Measurements from ENCODE around the gene GALNT9. TPM values are rescaled to one million over a fixed set of nuclear protein-coding genes. Genes with fewer than 3 reads are reported as not detected.

GALNT9 gene
- total RNA-seq, 1 donor from 2014 or later, result 1.6 TPM

DNA sequence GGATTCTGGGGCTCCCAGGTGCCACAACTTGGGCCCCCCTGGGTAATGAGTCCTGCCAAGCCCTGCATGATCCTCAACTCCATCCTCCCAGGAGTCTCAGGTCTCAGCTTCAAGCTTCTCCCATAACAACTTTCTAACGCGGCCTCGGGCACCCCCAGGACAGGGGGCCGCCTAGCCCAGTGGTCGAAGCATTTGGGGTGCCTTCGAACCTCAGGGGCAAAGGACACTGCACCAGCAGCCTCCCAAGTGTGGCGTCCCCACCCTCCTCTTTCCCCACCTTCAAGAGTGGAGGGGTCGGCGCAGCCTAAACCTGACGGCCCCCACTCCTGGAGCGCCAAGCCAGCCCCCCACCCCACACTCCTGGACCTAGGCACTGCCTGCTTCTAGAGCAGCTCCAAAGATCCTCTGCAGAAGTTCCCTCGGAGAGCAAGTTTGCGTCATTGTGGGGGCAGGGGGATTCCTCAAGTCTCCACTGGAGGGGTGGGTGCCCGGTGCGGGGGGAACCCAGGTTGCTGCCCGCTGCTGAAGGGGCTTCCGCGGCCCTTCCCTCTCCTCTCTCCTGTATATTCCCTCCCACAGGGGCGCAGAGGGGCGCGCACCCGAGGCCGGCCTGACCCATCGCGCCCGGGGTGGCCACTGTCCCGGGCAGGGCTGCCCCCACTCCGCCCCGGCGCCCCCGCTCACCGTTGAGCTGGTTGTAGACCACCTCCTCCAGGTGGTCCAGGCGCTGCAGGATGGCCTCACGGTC, 933 bp downstream of the GALNT9 start:
- H3K36me3 Mint-ChIP-seq, result peaks cover 4% of the 10 kb centered on the region
- no peak for DNase-seq (ENCODE audit: extremely low spot score, unreplicated experiment)
- no peak for TF ChIP-seq CTCF (conservative IDR thresholded peaks at IDR 0.05)
- peaks cover 72% of the 10 kb centered on the region for H3K27me3 Mint-ChIP-seq
- H3K27ac Mint-ChIP-seq, result no peak overlapping the region
- H3K9me3 Mint-ChIP-seq, result no peaks in the 10 kb centered on the region
- no peak overlapping the region for H3K4me3 Mint-ChIP-seq
- H3K4me1 Mint-ChIP-seq (ENCODE audit: unreplicated experiment), result peaks cover 3% of the 10 kb centered on the region

DNA sequence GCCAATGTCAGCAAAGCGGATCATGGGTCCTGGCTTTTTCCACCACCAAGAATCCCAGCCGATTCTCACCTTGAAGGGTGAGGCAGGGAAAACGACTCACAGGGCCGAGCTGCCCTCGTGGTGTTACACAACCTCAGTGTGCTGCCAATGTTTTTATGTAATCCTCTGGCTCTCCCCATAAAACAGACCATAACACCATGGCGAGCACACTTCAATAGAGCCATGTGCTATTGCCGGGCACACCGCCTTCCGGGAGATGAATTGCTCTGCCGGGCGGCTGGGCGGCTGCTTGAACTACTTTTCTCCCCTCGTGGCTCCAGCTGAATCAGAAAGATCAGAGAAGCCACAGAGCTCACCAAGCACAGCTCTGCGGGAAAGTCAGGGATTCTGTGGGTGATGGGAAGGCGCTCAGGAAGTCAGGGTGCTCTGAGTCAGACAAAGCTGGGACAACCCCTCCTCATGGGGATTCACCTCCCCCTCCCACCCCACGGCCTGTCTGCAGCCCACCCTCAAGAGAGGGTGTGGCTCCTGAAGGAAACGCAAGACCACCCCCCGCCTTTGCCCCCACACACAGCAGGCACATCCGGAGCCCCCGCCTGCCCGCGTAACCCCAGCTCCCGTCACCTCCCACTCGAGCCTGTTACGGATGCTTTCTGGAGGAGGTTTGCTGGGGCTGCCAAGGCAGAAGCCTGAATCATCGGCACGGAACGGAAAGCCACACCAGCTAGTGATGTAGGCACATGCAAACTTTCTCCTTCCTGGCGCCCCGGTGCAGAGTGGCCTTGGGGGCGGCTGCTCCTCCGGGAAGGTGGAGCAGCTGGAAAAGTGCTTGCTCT, 1.8 kb downstream of the GALNT9 start:
- Mint-ChIP-seq H3K9me3 (no peaks in the 10 kb centered on the region), H3K4me1 (ENCODE audit: unreplicated experiment) (peaks cover 9% of the 10 kb centered on the region), H3K27me3 (peaks cover 76% of the 10 kb centered on the region), H3K4me3 (no peak overlapping the region), H3K36me3 (peaks cover 4% of the 10 kb centered on the region), H3K27ac (no peak overlapping the region)
- no peak for DNase-seq (ENCODE audit: extremely low spot score, unreplicated experiment)
- no peak for TF ChIP-seq CTCF (conservative IDR thresholded peaks at IDR 0.05)

- Mint-ChIP-seq H3K36me3 (peaks cover 4% of the 10 kb centered on the region), H3K27ac (no peak overlapping the region), H3K27me3 (peaks cover 72% of the 10 kb centered on the region), H3K9me3 (no peaks in the 10 kb centered on the region), H3K4me3 (peak overlapping the region; percentile 44), H3K4me1 (ENCODE audit: unreplicated experiment) (peaks cover 9% of the 10 kb centered on the region)
- no peak for DNase-seq (ENCODE audit: extremely low spot score, unreplicated experiment)
- TF ChIP-seq CTCF (conservative IDR thresholded peaks at IDR 0.05), result no peak
Observed at GRCh38 chr12:132326646-132327045, 2.7 kb downstream of the GALNT9 start.

DNA sequence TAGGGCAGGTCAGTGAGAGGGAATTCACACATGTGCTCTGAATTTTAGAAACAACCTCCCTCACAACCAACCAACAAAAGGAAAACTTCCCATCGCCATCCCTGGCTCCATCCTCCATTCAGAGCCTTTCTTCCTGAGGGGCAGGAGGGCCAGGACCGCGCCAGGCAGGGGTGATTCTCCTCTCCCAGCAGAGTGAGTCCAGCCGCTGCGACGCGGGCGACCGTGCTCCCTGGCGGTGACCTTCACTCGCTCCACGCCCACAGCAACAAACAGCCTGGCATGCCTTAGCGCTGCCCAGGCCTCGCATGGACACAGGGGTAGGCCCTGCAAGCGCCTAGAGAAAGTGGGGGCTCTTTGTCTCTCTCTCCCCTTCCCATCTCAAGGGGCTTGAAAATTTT, 3.7 kb downstream of the GALNT9 start:
- H3K9me3 Mint-ChIP-seq, result no peaks in the 10 kb centered on the region
- H3K27ac Mint-ChIP-seq, result no peak overlapping the region
- H3K27me3 Mint-ChIP-seq, result peaks cover 67% of the 10 kb centered on the region

More for the DNA sequence above, 3.7 kb downstream of the GALNT9 start:
- peaks cover 3% of the 10 kb centered on the region for H3K36me3 Mint-ChIP-seq
- peaks cover 9% of the 10 kb centered on the region for H3K4me1 Mint-ChIP-seq (ENCODE audit: unreplicated experiment)
- DNase-seq (ENCODE audit: extremely low spot score, unreplicated experiment), result no peak
- no peak overlapping the region for H3K4me3 Mint-ChIP-seq
- no peak for TF ChIP-seq CTCF (conservative IDR thresholded peaks at IDR 0.05)
